AG10803 (cell line): ENCODE results near the gene NCBP3.

ENCODE experiments used
- DNase-seq: peaks from one replicate; pipeline ENCODE4 v3.0.0; 2010; ENCODE audit warnings: low read depth
- H3K4me3 ChIP-seq: 2 replicates; pipeline ENCODE4 v1.5.1; 2011; ENCODE audit warnings: mild to moderate bottlenecking, low read length, control low read depth
- CTCF ChIP-seq: conservative IDR thresholded peaks from 2 replicates; pipeline ENCODE4 v1.5.1; 2011; ENCODE audit warnings: mild to moderate bottlenecking, low read length, control low read depth, inconsistent platforms

The NCBP3 gene

GRCh38 chr17:3765981-3766380 lies 80.1 kb downstream of the NCBP3 start:
- no peak overlapping the region for H3K4me3 ChIP-seq
- DNase-seq, result no peak
- TF ChIP-seq CTCF, result no peak

DNA sequence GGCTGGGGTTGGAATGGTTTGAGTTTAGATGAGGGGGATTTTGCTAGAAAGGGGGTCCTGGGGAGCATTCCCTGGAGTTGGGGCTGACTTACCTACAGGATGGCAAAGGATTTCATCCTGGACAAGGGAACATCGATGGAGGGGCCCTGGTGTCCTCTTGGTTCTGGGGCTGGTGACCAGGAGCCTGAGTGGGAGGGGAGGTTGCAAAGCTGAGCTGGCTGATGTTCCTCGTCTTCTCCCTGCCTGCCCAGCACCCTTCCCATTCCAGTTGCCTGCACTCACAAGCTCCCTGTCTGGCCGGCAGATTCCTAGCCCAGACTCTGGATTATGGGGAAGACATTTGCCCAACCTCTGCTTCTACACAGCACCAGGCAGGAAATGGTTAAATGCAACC lies 82.3 kb downstream of the NCBP3 start:
- no peak for TF ChIP-seq CTCF
- H3K4me3 ChIP-seq, result no peak overlapping the region
- no peak for DNase-seq

DNA sequence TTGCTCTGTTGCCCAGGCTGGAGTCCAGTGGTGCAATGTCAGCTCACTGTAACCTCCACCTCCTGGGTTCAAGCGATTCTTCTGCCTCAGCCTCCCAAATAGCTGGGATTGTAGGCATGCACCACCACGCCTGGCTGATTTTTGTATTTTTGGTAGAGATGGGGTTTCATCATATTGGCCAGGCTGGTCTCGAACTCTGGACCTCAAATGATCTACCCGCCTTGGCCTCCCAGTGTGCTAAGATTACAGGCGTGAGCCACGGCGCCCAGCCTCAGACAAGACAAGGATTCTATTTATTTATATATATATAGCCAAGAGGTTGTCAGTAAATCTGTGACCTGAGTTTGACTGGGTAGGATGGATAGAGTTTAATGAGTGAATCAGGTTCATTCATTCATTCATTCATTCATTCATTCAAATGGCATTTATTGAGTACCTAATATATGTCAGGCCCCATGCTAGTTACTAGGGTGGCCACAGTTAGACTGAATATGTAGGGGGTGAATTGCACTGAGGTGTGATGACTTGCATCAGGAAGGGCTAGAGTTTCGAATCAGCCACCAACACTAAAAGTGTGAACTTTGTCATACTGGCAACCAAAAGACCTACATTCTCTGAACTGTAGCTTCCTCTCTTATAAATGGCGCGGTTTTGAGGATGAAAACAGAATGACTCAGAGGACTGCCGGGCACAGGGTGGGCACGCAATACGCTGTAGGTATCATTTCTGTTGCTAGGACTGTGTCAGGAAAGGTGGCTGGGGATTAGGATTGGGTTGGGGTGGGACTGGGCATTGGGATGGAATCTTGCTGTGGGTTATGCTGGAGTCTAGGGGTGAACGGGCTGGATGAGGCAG lies 82.9 kb downstream of the NCBP3 start:
- TF ChIP-seq CTCF, result no peak
- no peak for DNase-seq
- no peak overlapping the region for H3K4me3 ChIP-seq

- DNase-seq, result no peak
- H3K4me3 ChIP-seq, result no peak overlapping the region
- TF ChIP-seq CTCF, result no peak
Measured at GRCh38 chr17:3761918-3762380, 84.1 kb downstream of the NCBP3 start.

- peak; percentile 47 for DNase-seq
- H3K4me3 ChIP-seq, result no peak overlapping the region
- no peak for TF ChIP-seq CTCF
Measured at GRCh38 chr17:3761036-3761917, 84.8 kb downstream of the NCBP3 start.

GRCh38 chr17:3759597-3760216 lies 86.3 kb downstream of the NCBP3 start:
- no peak for TF ChIP-seq CTCF
- no peak overlapping the region for H3K4me3 ChIP-seq
- DNase-seq, result no peak
